GM18499 (cell line): Measurements from ENCODE around the gene SLC16A8.

ENCODE experiments used
- ATAC-seq: cut with Tn5 transposase; IDR thresholded peaks from one replicate; pipeline ENCODE4 v1.9.1; 2021; ENCODE audit warnings: moderate number of reproducible peaks; ENCODE audit not compliant: insufficient read depth, unreplicated experiment

SLC16A8 gene

DNA sequence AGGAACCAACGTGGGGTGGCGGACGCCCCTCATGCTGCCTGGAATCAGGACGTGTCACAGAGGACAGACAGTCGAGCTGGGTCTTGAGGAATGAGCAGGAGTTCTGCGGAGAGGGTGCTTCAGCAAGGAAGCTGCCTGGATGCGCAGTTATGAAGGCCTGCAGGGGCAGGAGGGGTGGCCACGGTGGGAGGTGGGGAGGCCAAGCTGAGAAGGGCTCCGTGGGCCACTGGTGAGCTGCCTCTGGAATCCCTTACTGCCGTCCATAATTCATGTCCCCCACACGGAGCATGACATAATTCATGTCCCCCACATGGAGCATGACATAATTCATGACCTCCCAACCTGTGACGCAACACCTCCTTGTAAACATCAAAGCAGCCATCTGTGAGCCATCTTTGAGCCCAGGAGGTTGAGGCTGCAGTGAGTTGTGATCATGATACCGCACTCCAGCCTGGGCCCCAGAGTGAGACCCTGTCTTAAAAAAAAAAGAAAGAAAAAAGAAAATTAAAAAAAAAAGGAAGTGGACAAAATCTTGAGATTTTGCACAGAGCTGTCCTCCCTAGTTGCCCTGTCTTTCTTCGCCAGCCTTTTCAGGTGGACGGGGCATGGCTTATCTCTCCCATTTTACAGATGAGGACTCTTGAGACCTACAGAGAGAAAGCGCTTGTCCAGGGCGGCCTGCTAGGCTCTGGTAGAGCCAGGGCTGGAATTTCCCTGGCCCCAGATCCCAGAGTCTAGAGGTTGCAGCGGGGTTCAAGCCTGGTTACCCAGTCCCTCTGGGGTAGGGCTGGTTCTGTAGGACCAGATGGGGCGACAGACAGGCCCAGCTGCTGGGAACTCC is 51.1 kb downstream of the SLC16A8 start:
- ATAC-seq, result no peak

DNA sequence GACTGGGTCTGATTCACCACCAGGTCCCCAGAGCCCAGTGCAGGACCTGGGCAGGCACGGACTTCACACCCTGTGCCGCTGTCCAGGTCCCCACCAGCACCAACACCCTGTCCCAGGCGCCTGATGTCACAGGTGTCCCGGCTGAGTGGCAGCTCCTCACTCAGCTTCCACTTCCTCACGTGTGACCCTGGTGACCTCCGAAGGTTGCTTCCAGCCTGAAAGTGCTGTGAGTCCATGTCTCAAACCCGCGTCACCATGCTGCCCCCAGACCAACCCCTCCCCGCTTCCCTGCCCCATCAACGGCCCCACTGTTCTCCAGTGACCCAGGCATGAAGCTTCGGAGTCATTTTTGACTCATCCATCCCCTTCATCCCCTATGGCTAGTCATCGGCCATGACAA is 52.5 kb downstream of the SLC16A8 start:
- ATAC-seq, result no peak

DNA sequence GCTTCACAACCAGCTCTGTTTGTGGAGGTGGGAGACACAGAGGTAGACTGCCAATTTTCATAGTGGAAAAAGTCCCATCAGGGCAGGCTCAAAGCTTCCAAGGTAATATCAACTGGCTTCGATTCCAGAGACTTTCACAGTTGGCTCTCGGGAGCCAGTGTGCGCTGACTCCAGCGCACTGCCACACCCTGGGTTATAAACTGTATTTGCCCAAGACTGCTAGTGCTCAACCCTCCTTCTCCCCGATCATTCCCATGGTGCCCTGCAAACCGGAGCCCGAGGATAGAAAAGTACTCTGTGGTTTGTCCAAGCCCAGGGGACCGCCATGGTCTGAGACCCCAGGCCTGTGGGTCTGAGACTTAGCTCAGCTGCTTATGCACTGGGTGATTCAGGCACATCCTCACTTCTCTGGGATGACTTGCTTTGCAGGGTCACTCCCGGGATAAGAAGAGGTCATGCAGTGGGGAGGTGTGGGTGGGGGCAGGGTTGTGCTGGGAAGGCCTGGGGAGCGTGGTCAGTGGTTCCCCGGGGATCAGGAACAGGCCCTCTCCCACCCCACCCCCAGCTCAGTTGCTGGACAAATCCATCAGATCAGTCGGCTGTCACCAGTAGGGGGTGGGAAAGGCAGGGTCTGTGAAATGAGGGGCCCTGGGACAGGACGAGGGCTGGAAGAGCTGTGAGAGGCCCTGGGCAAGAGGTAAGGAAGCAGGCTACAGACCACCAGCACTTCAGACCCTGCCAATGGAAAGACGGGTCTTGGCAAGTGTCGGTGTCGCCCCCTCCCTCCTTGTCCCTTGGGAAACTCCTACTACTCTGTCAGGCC is 53.5 kb downstream of the SLC16A8 start:
- ATAC-seq, result no peak

DNA sequence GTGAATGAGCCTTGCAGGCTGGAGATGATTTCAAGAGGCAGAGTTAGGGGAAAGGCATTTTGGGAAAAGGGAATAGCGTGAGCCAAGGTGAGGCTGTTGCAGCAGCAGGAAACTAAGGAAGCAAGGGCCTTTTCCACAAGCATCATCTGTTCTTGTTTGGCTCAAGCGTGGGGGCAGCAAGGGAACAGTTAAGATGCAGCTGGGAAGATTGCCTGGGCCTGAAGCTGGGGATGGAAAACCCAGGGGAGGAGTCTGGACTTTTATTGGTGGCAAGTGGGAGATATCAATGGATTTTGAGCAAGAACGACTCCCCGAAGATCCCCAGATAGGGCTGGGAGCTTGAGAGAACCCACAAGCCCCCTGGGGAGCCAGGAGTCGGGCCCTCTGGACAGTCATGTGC is 54.1 kb downstream of the SLC16A8 start:
- ATAC-seq, result no peak

DNA sequence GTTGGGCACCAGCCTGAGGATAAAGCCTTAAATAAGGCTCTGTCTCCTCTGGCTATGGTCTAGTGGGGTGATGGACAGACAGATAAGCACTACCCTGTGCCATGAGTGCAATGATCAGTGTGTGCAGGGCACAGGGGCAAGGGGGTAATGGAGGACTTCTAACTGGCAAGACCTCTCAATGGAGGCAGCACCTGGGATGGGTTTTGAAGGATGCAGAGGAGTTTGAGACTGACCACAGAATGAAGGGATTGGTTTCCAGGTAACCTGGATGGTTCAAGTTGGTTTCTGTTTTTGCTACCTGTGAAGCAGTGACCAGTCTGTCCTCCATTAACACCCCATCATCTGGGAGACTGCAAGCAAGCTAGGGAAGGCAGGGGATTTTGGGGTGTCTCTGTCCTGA is 54.6 kb downstream of the SLC16A8 start:
- no peak for ATAC-seq

DNA sequence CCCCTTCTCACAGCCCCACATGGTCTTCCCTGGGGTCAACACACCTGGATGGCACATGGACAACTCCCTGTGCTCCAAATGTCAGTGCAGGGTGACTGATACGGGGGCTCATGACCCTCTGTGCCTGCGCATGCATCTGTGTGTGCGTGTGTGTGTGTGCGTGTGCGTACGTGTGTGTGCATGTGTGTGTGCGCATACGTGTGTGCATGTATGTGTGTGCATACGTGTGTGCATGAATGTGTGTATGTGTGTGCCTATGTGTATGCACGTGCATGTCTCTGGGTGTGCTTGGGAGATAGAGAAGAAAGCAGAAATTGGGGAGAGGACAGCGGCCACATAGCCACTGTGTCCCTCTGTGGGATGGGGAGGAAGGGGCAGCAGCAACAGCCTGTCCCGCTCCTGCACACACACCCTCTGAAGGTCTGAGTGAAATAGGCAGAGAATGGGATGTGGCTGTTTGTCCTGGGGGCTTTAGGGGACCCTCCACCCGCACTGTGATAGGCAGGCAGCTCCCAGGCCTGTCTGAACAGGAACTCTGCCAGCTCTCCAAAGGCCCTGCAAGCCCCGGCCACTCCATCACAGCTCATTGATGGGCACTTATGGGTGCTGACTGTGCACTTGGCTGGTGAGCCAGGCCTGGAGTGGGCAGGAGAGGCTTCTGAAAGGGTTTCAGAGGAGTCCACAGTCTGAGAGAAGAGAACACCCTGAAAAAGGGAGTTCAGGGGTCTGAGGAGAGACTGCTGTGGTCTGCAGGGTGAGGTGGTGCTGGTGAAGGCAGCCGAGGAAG is 55.4 kb downstream of the SLC16A8 start:
- no peak for ATAC-seq
